ENCODE results near the gene TMEM135.

Gene TMEM135

GRCh38 chr11:87317441-87317840, 279.7 kb downstream of the TMEM135 start:
- DNase-seq = no peak

- DNase-seq = no peak
Observed at GRCh38 chr11:87320123-87320522, 282.4 kb downstream of the TMEM135 start.

- peak; percentile 62 for DNase-seq
Observed at GRCh38 chr11:87322568-87322967, 284.8 kb downstream of the TMEM135 start.

- no peak for DNase-seq
Observed at GRCh38 chr11:87323899-87324298, 286.2 kb downstream of the TMEM135 start.

GRCh38 chr11:87324817-87325489, 287.2 kb downstream of the TMEM135 start:
- DNase-seq = peak; percentile 14

GRCh38 chr11:87325490-87325872, 287.7 kb downstream of the TMEM135 start:
- DNase-seq = no peak

GRCh38 chr11:87326594-87326993, 288.9 kb downstream of the TMEM135 start:
- DNase-seq = no peak

GRCh38 chr11:87329172-87329571, 291.4 kb downstream of the TMEM135 start:
- no peak for DNase-seq

GRCh38 chr11:87330187-87330601, 292.5 kb downstream of the TMEM135 start:
- DNase-seq = no peak

GRCh38 chr11:87331273-87331672, 293.5 kb downstream of the TMEM135 start:
- DNase-seq = no peak

- DNase-seq = peak; percentile 8
Observed at GRCh38 chr11:87338046-87338639, 300.4 kb downstream of the TMEM135 start.

- no peak for DNase-seq
Observed at GRCh38 chr11:87339416-87339815, 301.7 kb downstream of the TMEM135 start.

- no peak for DNase-seq
Observed at GRCh38 chr11:87347441-87347840, 309.7 kb downstream of the TMEM135 start.

GRCh38 chr11:87347854-87348253, 310.1 kb downstream of the TMEM135 start:
- DNase-seq = no peak

GRCh38 chr11:87351676-87352075, 313.9 kb downstream of the TMEM135 start:
- DNase-seq = no peak

GRCh38 chr11:87352759-87353707, 315.3 kb downstream of the TMEM135 start:
- DNase-seq = peak; percentile 89

- DNase-seq = peak; percentile 32
Observed at GRCh38 chr11:87353771-87354345, 316.1 kb downstream of the TMEM135 start.

GRCh38 chr11:87355596-87355995, 317.9 kb downstream of the TMEM135 start:
- no peak for DNase-seq

GRCh38 chr11:87356428-87356827, 318.7 kb downstream of the TMEM135 start:
- DNase-seq = peak; percentile 94

- DNase-seq = peak; percentile 77
Observed at GRCh38 chr11:87358461-87358860, 320.7 kb downstream of the TMEM135 start.

GRCh38 chr11:87359401-87359800, 321.7 kb downstream of the TMEM135 start:
- DNase-seq = peak; percentile 97

- no peak for DNase-seq
Observed at GRCh38 chr11:87361891-87362290, 324.2 kb downstream of the TMEM135 start.

- no peak for DNase-seq
Observed at GRCh38 chr11:87366346-87366745, 328.6 kb downstream of the TMEM135 start.

All from NCI-H69 (cell line).